ENCODE results near the gene JMJD7.

Gene JMJD7

GRCh38 chr15:41844814-41845213 is 16.9 kb downstream of the JMJD7 start:
- no peak for DNase-seq (ENCODE audit: low spot score)

- no peak for DNase-seq (ENCODE audit: low spot score)
Observed at GRCh38 chr15:41847206-41847605, 19.3 kb downstream of the JMJD7 start.

- no peak for DNase-seq (ENCODE audit: low spot score)
Observed at GRCh38 chr15:41847981-41848380, 20.1 kb downstream of the JMJD7 start.

GRCh38 chr15:41848631-41849030 is 20.7 kb downstream of the JMJD7 start:
- DNase-seq (ENCODE audit: low spot score), result no peak

- DNase-seq (ENCODE audit: low spot score), result no peak
Observed at GRCh38 chr15:41849204-41849603, 21.3 kb downstream of the JMJD7 start.

GRCh38 chr15:41849861-41850260 is 22.0 kb downstream of the JMJD7 start:
- no peak for DNase-seq (ENCODE audit: low spot score)

GRCh38 chr15:41850482-41851166 is 22.7 kb downstream of the JMJD7 start:
- DNase-seq (ENCODE audit: low spot score), result no peak

- no peak for DNase-seq (ENCODE audit: low spot score)
Observed at GRCh38 chr15:41851167-41851523, 23.3 kb downstream of the JMJD7 start.

GRCh38 chr15:41851755-41852370 is 24.0 kb downstream of the JMJD7 start:
- DNase-seq (ENCODE audit: low spot score), result no peak

- DNase-seq (ENCODE audit: low spot score), result no peak
Observed at GRCh38 chr15:41852736-41853590, 25.1 kb downstream of the JMJD7 start.

GRCh38 chr15:41853831-41854230 is 25.9 kb downstream of the JMJD7 start:
- DNase-seq (ENCODE audit: low spot score), result no peak

DNA sequence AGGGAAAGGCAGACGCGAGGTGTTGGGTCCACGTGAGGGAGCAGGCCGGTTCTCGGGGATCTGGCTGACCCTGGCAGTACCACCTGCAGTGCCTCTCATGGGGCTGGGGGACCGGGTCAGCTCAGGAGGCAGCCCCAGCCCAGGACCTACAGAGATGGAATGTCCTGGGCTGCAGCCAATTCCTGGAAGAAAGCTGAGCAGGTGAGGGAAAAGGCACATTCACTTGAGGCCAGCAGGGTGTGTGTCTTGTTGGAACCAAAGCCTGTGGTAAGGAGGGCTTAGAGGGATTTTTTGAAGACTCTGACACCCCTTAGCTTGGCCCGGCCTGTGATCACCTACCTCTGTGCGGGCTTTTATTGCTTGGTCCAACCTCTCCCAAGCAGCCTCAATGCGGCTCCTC is 26.6 kb downstream of the JMJD7 start:
- DNase-seq (ENCODE audit: low spot score), result no peak

GRCh38 chr15:41855261-41855961 is 27.5 kb downstream of the JMJD7 start:
- no peak for DNase-seq (ENCODE audit: low spot score)

DNA sequence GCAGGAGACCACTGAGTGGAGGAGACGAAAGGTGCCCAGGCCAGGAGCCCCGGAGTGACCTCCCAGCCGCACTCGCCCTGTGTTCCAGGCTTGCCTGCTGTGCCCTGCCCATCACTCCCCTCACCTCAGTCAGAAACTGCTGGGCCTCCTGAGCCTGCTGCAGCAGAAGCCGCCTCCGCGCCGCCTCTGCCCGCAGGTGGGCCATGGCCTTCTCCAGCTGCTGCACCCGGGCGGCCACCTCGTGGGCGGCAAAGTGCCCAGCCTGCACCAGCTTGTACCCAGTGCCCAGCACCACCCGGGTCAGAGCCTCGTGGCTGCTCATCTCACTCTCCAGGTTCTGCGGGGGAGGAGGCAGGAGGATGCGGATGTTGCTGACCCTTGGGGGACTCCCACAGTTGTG is 28.4 kb downstream of the JMJD7 start:
- no peak for DNase-seq (ENCODE audit: low spot score)

GRCh38 chr15:41856716-41857115 is 28.8 kb downstream of the JMJD7 start:
- no peak for DNase-seq (ENCODE audit: low spot score)

DNA sequence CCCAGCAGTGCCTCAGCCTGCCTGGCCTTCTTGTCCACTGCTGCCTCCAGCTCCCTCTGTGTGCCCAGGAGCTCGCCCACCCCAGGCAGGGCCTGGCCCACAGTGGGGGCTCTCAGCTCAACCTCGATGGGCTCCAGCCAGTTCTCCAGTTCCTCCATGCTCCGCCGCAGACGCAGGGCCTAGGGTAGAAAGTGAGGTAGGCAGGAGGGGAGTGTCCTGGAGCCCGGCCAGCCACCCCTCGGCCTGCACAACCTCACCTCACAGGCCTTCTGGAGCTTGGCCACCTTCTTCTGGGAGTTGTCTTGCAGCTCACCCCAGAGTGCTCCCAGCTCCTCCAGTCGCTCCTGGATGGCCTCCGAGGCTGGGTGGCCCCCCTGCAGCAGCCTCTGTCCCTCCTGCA is 29.4 kb downstream of the JMJD7 start:
- DNase-seq (ENCODE audit: low spot score), result no peak

GRCh38 chr15:41858756-41859155 is 30.9 kb downstream of the JMJD7 start:
- no peak for DNase-seq (ENCODE audit: low spot score)

- DNase-seq (ENCODE audit: low spot score), result no peak
Observed at GRCh38 chr15:41860049-41860828, 32.3 kb downstream of the JMJD7 start.

- no peak for DNase-seq (ENCODE audit: low spot score)
Observed at GRCh38 chr15:41861736-41862356, 34.0 kb downstream of the JMJD7 start.

GRCh38 chr15:41862515-41863116 is 34.7 kb downstream of the JMJD7 start:
- no peak for DNase-seq (ENCODE audit: low spot score)

Measured in putamen (tissue), 1 donor.